Subcutaneous adipose tissue (tissue), 4 donors: ENCODE data around the gene RASGRP1. TPM values are rescaled to one million over a fixed set of nuclear protein-coding genes. Genes with fewer than 3 reads are reported as not detected.

Experiments used
- total RNA-seq, 4 donors: library from RNA; depleted of rRNA; stranded (reverse); fragments of >200 nt; gene quantifications; one replicate each; pipeline ENCODE4 v1.1.0, GENCODE V29; 2016
- TF ChIP-seq, protein P1 (sequence below): fragments of 450-650 bp; IDR thresholded peaks from one replicate; pipeline ENCODE4 v1.5.1; 2016; ENCODE audit warnings: low read depth, mild to moderate bottlenecking, control low read depth, antibody characterized with exemption, moderate library complexity

RASGRP1 gene
- total RNA-seq, 4 donors from 2014 or later: 0.94 to 2.9 (median 1.8) TPM

DNA sequence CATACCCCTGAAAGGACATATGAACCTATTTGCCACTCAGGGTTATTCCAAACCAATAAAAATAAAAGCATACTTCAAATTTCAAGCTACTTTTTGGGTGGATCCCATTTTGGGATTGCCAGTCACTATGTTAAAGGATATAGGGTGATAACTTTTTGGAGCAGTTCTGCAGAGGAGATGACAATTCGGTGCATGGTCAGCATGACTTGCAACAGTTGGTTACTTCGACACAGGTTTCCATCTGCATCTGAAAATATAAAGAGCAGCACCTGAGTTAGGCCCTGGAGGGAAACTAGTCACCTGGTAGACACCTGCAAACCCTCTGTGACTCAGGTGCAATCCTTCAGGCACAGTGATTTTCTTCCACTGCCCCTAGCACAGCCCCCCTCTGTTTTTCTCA lies 38.5 kb downstream of the RASGRP1 start:
- TF ChIP-seq, protein P1, sequence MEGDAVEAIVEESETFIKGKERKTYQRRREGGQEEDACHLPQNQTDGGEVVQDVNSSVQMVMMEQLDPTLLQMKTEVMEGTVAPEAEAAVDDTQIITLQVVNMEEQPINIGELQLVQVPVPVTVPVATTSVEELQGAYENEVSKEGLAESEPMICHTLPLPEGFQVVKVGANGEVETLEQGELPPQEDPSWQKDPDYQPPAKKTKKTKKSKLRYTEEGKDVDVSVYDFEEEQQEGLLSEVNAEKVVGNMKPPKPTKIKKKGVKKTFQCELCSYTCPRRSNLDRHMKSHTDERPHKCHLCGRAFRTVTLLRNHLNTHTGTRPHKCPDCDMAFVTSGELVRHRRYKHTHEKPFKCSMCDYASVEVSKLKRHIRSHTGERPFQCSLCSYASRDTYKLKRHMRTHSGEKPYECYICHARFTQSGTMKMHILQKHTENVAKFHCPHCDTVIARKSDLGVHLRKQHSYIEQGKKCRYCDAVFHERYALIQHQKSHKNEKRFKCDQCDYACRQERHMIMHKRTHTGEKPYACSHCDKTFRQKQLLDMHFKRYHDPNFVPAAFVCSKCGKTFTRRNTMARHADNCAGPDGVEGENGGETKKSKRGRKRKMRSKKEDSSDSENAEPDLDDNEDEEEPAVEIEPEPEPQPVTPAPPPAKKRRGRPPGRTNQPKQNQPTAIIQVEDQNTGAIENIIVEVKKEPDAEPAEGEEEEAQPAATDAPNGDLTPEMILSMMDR: no peak

DNA sequence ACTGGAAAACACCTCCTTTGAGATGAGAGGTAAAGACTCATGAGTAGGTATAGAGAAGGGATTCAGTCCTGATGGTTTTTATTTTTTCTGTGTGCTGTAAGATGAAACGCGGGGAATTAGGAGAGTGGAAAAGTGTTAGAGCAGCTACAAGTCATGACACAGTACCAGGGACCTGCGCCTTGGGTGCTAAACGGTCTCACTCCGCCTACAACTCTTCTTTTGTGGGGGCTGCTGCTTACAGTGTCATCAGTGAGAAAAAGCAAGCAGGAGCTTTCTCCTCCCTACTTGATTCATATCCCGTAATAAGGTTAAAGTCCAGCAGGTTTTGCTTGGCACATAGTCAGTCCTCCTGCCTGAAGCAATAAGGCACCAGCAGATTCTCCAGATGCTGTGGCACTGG lies 39.1 kb downstream of the RASGRP1 start:
- TF ChIP-seq, protein P1: no peak

DNA sequence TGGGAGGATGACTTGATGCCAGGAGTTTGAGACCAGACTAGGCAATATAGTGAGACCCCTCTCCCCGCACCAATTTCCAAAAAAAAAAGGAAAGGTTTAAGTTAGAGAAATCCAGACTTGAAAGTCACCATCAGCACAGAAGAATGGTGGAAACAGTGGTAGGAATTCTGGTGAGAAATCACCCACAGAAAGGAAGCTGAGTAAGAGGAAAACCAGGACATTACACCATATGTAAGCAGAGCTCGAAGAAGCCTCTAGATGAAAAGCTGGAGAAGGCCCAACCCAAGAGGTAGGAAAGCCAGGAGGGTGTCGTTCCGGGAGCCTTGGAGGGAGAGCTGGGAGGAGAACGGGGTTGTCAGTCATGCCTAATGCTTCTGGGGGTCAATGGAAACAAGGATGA lies 40.5 kb downstream of the RASGRP1 start:
- TF ChIP-seq, protein P1: no peak

DNA sequence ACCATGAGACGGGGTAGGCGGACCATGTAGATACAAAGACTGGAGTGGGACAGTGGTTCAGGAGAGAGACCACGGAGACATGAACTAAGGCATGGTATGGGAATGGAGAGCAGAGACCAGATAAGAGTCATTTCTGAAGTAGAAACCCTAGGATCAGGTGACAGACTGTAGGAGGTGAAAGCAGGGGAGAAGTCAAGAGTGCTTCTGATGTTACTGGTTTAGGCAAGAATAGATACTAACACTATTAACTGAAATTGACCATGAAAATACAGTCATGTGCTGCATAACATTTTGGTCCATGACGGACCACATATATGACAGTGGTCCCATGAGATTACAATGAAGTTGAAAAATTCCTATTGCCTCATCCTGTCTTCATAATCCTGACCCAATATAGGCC lies 41.7 kb downstream of the RASGRP1 start:
- TF ChIP-seq, protein P1: no peak

DNA sequence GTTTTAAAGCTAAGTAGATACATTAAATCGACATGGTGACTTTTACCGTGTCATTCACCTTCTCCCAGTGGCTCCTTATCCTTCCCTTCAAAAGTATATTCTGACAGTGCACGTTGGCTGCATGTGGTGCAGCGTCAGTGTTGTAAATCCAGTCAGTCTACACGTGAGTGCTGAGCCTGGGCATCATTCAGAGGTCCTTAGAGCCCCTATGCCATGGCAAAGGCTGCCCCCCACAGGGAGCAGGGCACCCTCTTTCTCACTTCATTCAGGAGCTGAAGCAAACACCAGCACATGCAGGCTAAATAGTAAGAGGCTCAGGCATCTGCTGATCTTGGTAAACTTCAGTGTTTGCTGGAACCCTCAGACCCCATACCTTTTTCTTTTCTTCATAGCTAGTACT lies 43.3 kb downstream of the RASGRP1 start:
- TF ChIP-seq, protein P1: no peak

DNA sequence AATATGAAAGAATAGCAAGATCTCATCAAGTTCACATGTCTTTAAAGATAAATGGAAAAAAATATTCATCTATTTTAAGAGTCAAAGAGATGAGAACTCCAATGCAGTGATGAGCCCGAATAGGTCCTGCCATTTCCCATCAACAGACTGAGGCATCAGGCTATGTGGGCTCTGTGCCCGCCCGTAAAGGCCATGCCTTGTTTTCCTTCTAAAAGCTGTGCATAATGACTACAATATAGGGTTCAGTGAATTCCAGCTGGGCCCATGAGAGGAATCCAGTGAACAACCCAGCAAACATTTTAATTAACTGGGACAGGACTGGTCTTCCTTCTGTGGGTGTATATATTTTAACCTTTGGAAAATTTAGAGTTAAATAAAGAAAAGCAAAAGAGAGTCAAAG lies 44.6 kb downstream of the RASGRP1 start:
- TF ChIP-seq, protein P1: no peak

DNA sequence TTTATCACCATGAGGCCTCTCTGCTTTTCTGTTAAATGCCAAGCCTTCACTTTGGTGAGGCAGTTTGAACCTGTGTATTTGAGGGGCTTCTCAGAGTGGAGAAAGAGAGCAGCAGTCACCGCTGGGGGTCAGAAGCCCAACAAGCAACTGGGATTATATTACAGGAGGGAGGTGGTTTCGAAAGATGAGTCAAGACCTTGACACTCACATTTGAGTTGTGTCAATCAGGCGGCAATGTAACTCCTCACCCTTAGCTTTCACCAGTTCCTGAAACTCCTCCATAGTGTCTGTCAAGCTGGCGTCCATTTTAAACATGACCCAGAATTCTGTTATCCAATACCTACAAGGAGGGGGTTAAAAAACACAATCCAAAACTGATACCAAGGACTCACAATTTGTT lies 46.5 kb downstream of the RASGRP1 start:
- TF ChIP-seq, protein P1: no peak
